ENCODE data around the gene P3H3.
A peak's percentile ranks its signal among the peaks of the same experiment; 100 is the strongest.

Gene P3H3

GRCh38 chr12:6799147-6799546, 29.1 kb upstream of the P3H3 start:
- DNase-seq (ENCODE audit: low read depth), result no peak

- no peak for DNase-seq (ENCODE audit: low read depth)
Measured at GRCh38 chr12:6807170-6807569, 21.0 kb upstream of the P3H3 start.

- DNase-seq (ENCODE audit: low read depth), result no peak
Measured at GRCh38 chr12:6809056-6809455, 19.2 kb upstream of the P3H3 start.

GRCh38 chr12:6810758-6811157, 17.4 kb upstream of the P3H3 start:
- DNase-seq (ENCODE audit: low read depth), result no peak

- no peak for DNase-seq (ENCODE audit: low read depth)
Measured at GRCh38 chr12:6813363-6813762, 14.8 kb upstream of the P3H3 start.

GRCh38 chr12:6816598-6816997, 11.6 kb upstream of the P3H3 start:
- DNase-seq (ENCODE audit: low read depth), result no peak

GRCh38 chr12:6817098-6817497, 11.1 kb upstream of the P3H3 start:
- no peak for DNase-seq (ENCODE audit: low read depth)

GRCh38 chr12:6817662-6818157, 10.5 kb upstream of the P3H3 start:
- DNase-seq (ENCODE audit: low read depth), result no peak

GRCh38 chr12:6818222-6818621, 10.0 kb upstream of the P3H3 start:
- no peak for DNase-seq (ENCODE audit: low read depth)

GRCh38 chr12:6818645-6819044, 9.6 kb upstream of the P3H3 start:
- DNase-seq (ENCODE audit: low read depth), result no peak

GRCh38 chr12:6819106-6820030, 8.8 kb upstream of the P3H3 start:
- DNase-seq (ENCODE audit: low read depth), result no peak

- no peak for DNase-seq (ENCODE audit: low read depth)
Measured at GRCh38 chr12:6820166-6820565, 8.0 kb upstream of the P3H3 start.

GRCh38 chr12:6821591-6822425, 6.4 kb upstream of the P3H3 start, which contains the start of gene GPR162:
TSS of gene GPR162 (plus strand) at chr12:6821821. CDS start at chr12:6823899, 2,078 bp downstream.
- DNase-seq (ENCODE audit: low read depth), result no peak

- DNase-seq (ENCODE audit: low read depth), result no peak
Measured at GRCh38 chr12:6822426-6823135, 5.6 kb upstream of the P3H3 start.

GRCh38 chr12:6823182-6824084, 4.8 kb upstream of the P3H3 start:
- DNase-seq (ENCODE audit: low read depth), result no peak

GRCh38 chr12:6824085-6824775, 4.0 kb upstream of the P3H3 start:
- DNase-seq (ENCODE audit: low read depth), result no peak

GRCh38 chr12:6824901-6825381, 3.3 kb upstream of the P3H3 start:
- no peak for DNase-seq (ENCODE audit: low read depth)

- DNase-seq (ENCODE audit: low read depth), result peak; percentile 67
Measured at GRCh38 chr12:6825398-6826124, 2.6 kb upstream of the P3H3 start.

GRCh38 chr12:6826125-6826733, 2.0 kb upstream of the P3H3 start:
- no peak for DNase-seq (ENCODE audit: low read depth)
